Measurements from ENCODE around the gene EPHA5. TPM values are rescaled to one million over a fixed set of nuclear protein-coding genes. Genes with fewer than 3 reads are reported as not detected.

EPHA5 gene
- total RNA-seq, 1 experiment from 2014 or later, result 8.7 TPM

- no peaks in the 10 kb centered on the region for H3K27me3 ChIP-seq
- H3K4me1 ChIP-seq, result peaks cover 5% of the 10 kb centered on the region; the same call in 1 of the 2 replicates
- H3K4me3 ChIP-seq, result no peak overlapping the region
- no peak overlapping the region for H3K27ac ChIP-seq
- H3K36me3 ChIP-seq, result no peaks in the 10 kb centered on the region
- DNase-seq, result no peak
- H3K9me3 ChIP-seq (replicated peaks), result no peaks in the 10 kb centered on the region; the same call in 1 of the 2 replicates
These were observed 168.1 kb downstream of the EPHA5 start for GRCh38 chr4:65502131-65502701.

DNA sequence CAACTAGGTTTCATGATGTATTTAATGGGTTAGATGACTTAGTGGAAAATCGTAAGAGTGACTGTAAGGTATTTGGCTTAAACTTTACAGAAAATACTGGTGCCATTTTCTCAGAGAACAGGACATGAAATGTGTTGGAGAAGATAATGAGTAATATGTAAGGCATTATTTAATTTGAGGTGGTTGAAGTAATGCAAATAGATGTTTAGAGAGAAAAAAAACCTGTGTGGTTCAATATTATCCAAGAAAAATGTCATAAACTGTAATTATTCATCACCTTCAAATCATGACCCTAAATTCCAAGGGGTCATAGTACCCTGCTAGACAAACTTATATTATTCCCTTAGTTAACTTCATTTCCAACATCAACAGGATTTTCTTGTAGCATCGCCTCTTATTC, 171.7 kb downstream of the EPHA5 start:
- Histone ChIP-seq H3K36me3 (no peaks in the 10 kb centered on the region), H3K4me1 (peaks cover 8% of the 10 kb centered on the region; the same call in 1 of the 2 replicates), H3K27me3 (no peaks in the 10 kb centered on the region), H3K27ac (no peak overlapping the region), H3K4me3 (no peak overlapping the region), H3K9me3 (replicated peaks) (no peaks in the 10 kb centered on the region)
- DNase-seq, result no peak

GRCh38 chr4:65495439-65495838, 174.8 kb downstream of the EPHA5 start:
- Histone ChIP-seq H3K4me3 (no peak overlapping the region), H3K27ac (no peak overlapping the region), H3K9me3 (replicated peaks) (no peaks in the 10 kb centered on the region), H3K27me3 (no peaks in the 10 kb centered on the region), H3K4me1 (peaks cover 4% of the 10 kb centered on the region; the same call in 1 of the 2 replicates), H3K36me3 (no peaks in the 10 kb centered on the region)
- DNase-seq, result no peak

DNA sequence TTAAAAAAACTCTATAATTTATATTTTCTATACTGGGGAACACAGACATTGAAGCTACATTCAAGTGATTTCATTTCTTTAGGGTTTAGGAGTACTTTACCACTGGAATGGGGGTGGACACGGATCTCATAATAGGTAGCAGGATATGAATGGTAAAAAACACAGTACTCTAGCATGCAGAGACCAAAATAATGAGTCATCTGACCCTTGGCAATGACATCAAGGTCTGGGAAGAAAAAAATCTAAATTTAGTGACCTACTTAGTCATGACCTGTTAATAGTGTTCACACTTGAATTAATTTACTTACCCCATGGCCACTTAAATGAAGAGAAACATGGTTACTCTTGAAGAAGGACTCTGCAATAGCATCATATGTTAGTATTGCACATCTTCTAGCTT, 187.9 kb downstream of the EPHA5 start:
- H3K36me3 ChIP-seq, result no peaks in the 10 kb centered on the region
- DNase-seq, result no peak
- no peaks in the 10 kb centered on the region for H3K27me3 ChIP-seq
- H3K4me3 ChIP-seq, result no peak overlapping the region
- H3K27ac ChIP-seq, result no peak overlapping the region
- no peaks in the 10 kb centered on the region for H3K4me1 ChIP-seq
- H3K9me3 ChIP-seq (replicated peaks), result no peaks in the 10 kb centered on the region

DNA sequence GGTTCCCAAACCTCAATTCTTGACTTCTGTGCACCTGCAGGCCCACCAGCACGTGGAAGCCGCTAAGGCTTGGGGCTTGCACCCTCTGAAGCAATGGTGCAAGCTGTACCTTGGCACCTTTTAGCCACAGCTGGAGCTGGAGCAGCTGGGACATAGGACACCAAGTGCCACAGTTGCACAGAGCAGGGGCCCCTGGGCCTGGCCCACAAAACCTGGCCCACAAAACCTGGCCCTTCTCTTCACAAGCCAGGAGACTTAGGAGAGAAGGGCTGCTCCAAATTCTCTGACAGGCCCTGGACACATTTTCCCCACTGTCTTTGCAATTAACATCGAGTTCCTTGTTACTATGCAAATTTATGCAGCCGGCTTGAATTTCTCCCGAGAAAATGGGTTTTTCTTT, 197.8 kb downstream of the EPHA5 start:
- no peaks in the 10 kb centered on the region for H3K4me1 ChIP-seq
- H3K9me3 ChIP-seq (replicated peaks), result no peaks in the 10 kb centered on the region
- no peak overlapping the region for H3K4me3 ChIP-seq
- H3K27ac ChIP-seq, result no peak overlapping the region
- DNase-seq, result no peak
- H3K36me3 ChIP-seq, result no peaks in the 10 kb centered on the region
- no peaks in the 10 kb centered on the region for H3K27me3 ChIP-seq

GRCh38 chr4:65467068-65467680, 203.1 kb downstream of the EPHA5 start:
- H3K4me3 ChIP-seq, result no peak overlapping the region
- H3K27me3 ChIP-seq, result no peaks in the 10 kb centered on the region
- no peaks in the 10 kb centered on the region for H3K36me3 ChIP-seq
- H3K27ac ChIP-seq, result no peak overlapping the region
- no peaks in the 10 kb centered on the region for H3K4me1 ChIP-seq
- no peaks in the 10 kb centered on the region for H3K9me3 ChIP-seq (replicated peaks)
- DNase-seq, result no peak

- Histone ChIP-seq H3K4me3 (no peak overlapping the region), H3K9me3 (replicated peaks) (no peaks in the 10 kb centered on the region), H3K4me1 (no peaks in the 10 kb centered on the region), H3K36me3 (no peaks in the 10 kb centered on the region), H3K27ac (no peak overlapping the region), H3K27me3 (no peaks in the 10 kb centered on the region)
- DNase-seq, result no peak
These were observed 208.5 kb downstream of the EPHA5 start for GRCh38 chr4:65461781-65462180.

- Histone ChIP-seq H3K4me3 (no peak overlapping the region), H3K27ac (no peak overlapping the region), H3K4me1 (no peaks in the 10 kb centered on the region), H3K36me3 (no peaks in the 10 kb centered on the region), H3K27me3 (no peaks in the 10 kb centered on the region), H3K9me3 (replicated peaks) (no peaks in the 10 kb centered on the region)
- no peak for DNase-seq
These were observed 213.3 kb downstream of the EPHA5 start for GRCh38 chr4:65457011-65457410.

- Histone ChIP-seq H3K4me3 (no peak overlapping the region), H3K27me3 (no peaks in the 10 kb centered on the region), H3K36me3 (no peaks in the 10 kb centered on the region), H3K4me1 (no peaks in the 10 kb centered on the region), H3K9me3 (replicated peaks) (no peaks in the 10 kb centered on the region), H3K27ac (no peak overlapping the region)
- no peak for DNase-seq
These were observed 213.7 kb downstream of the EPHA5 start for GRCh38 chr4:65456579-65456978.

- Histone ChIP-seq H3K27ac (no peak overlapping the region), H3K9me3 (replicated peaks) (no peaks in the 10 kb centered on the region), H3K36me3 (no peaks in the 10 kb centered on the region), H3K4me1 (no peaks in the 10 kb centered on the region), H3K4me3 (no peak overlapping the region), H3K27me3 (no peaks in the 10 kb centered on the region)
- no peak for DNase-seq
These were observed 216.9 kb downstream of the EPHA5 start for GRCh38 chr4:65453398-65453797.

- no peaks in the 10 kb centered on the region for H3K4me1 ChIP-seq
- no peak overlapping the region for H3K4me3 ChIP-seq
- no peaks in the 10 kb centered on the region for H3K27me3 ChIP-seq
- no peaks in the 10 kb centered on the region for H3K9me3 ChIP-seq (replicated peaks)
- no peak overlapping the region for H3K27ac ChIP-seq
- DNase-seq, result no peak
- H3K36me3 ChIP-seq, result no peaks in the 10 kb centered on the region
These were observed 219.4 kb downstream of the EPHA5 start for GRCh38 chr4:65450899-65451298.

GRCh38 chr4:65437102-65437501, 233.2 kb downstream of the EPHA5 start:
- no peaks in the 10 kb centered on the region for H3K36me3 ChIP-seq
- no peaks in the 10 kb centered on the region for H3K4me1 ChIP-seq
- no peak overlapping the region for H3K4me3 ChIP-seq
- no peaks in the 10 kb centered on the region for H3K27me3 ChIP-seq
- H3K27ac ChIP-seq, result no peak overlapping the region
- DNase-seq, result peak in 1 of 2 experiments; percentile 18
- no peaks in the 10 kb centered on the region for H3K9me3 ChIP-seq (replicated peaks)

GRCh38 chr4:65422109-65422508, 248.2 kb downstream of the EPHA5 start:
- H3K9me3 ChIP-seq (replicated peaks), result no peaks in the 10 kb centered on the region
- no peaks in the 10 kb centered on the region for H3K36me3 ChIP-seq
- no peak overlapping the region for H3K4me3 ChIP-seq
- H3K27me3 ChIP-seq, result no peaks in the 10 kb centered on the region
- no peak for DNase-seq
- no peak overlapping the region for H3K27ac ChIP-seq
- H3K4me1 ChIP-seq, result no peaks in the 10 kb centered on the region

- Histone ChIP-seq H3K4me3 (no peak overlapping the region), H3K9me3 (replicated peaks) (no peaks in the 10 kb centered on the region), H3K4me1 (no peaks in the 10 kb centered on the region), H3K36me3 (no peaks in the 10 kb centered on the region), H3K27ac (no peak overlapping the region), H3K27me3 (no peaks in the 10 kb centered on the region)
- no peak for DNase-seq
These were observed 250.3 kb downstream of the EPHA5 start for GRCh38 chr4:65420036-65420435.

- Histone ChIP-seq H3K27ac (no peak overlapping the region), H3K4me1 (no peaks in the 10 kb centered on the region), H3K36me3 (no peaks in the 10 kb centered on the region; the same call in 1 of the 2 replicates), H3K9me3 (replicated peaks) (no peaks in the 10 kb centered on the region), H3K27me3 (no peaks in the 10 kb centered on the region), H3K4me3 (no peak overlapping the region)
- peak in 1 of 2 experiments; percentile 11 for DNase-seq
These were observed 253.4 kb downstream of the EPHA5 start for GRCh38 chr4:65416891-65417290.

DNA sequence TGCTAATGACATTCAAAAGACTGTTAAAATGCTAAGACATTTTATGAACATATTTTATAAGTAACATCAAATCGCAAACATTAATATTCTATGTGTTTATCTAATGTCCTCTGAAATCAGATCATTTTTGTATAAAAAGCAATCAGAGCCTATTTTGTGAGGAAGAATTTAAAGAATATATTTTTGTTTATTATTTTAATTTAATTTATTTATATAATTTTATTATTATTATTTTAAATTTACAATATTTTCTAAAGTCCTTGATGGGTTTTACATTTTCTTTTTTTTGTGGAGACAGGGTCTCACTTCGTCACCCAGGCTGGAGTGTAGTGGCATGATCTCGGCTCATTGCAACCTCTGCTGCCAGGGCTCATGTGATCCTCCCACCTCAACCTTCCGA, 262.8 kb downstream of the EPHA5 start:
- no peak overlapping the region for H3K4me3 ChIP-seq
- H3K9me3 ChIP-seq (replicated peaks), result no peaks in the 10 kb centered on the region
- no peak for DNase-seq
- H3K27ac ChIP-seq, result no peak overlapping the region
- H3K36me3 ChIP-seq, result no peaks in the 10 kb centered on the region
- no peaks in the 10 kb centered on the region for H3K4me1 ChIP-seq
- no peaks in the 10 kb centered on the region for H3K27me3 ChIP-seq

Data from SJCRH30 (cell line).